SH-SY5Y (cell line): ENCODE measurements around the gene MAPK14.

Experiments
- GATA2 ChIP-seq: IDR thresholded peaks from 2 replicates; pipeline ENCODE4 v1.6.1; 2011; ENCODE audit warnings: mild to moderate bottlenecking, low read depth, low read length
- GATA3 ChIP-seq: IDR thresholded peaks from 2 replicates; pipeline ENCODE4 v1.6.1; 2011; ENCODE audit warnings: low read depth, mild to moderate bottlenecking, low read length, moderate library complexity

GRCh38 chr6:36065916-36066315 lies 38.3 kb downstream of the MAPK14 start:
- TF ChIP-seq GATA3, result no peak
- TF ChIP-seq GATA2, result no peak
